ENCODE results near the gene DYRK3.
"Not testable (repeated sequence)": the region's sequence is repeated elsewhere in the genome, so short reads cannot be mapped to it uniquely, and the experiment has no call there.

DYRK3 gene

DNA sequence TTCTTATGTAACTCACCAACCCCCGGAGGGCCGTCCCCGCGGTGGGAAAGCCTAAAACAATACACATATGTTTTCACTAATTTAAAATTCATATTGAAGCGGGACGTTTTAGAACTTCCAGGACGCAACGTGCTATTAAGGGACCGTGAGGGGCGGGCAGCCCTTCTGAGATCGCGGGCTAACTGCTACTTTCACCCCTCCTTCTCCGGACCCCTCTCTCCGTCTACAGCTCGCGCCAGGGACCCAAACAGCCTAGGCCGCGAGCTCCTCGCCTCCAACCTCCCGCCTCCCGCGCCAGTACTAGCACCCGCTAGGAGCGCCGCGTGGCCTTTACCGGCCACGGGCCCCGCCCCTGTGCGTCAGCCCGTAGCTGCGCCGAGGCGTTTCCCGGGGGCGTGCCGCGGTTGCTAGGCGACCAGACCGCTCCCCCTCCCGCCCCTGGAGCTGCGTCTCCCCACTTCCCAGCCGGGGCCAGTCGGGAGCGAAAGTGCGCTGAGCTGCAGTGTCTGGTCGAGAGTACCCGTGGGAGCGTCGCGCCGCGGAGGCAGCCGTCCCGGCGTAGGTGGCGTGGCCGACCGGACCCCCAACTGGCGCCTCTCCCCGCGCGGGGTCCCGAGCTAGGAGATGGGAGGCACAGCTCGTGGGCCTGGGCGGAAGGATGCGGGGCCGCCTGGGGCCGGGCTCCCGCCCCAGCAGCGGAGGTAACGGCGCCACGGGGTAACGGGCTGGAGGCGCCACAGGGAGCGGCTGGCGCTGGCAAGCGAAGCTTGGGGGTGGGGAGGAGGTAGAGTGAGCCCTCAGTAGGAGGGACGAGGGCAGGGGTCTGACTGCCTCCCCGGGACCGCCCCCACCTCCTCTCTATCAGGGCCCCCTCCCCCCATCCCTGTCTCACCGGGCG lies at the start of gene DYRK3:
Gene DYRK3, plus strand, starts transcription at position 457 of the 898 bp plus-strand sequence. Its CDS starts 168 bp downstream, at position 625.
- DNase-seq = peak; percentile 94

DNA sequence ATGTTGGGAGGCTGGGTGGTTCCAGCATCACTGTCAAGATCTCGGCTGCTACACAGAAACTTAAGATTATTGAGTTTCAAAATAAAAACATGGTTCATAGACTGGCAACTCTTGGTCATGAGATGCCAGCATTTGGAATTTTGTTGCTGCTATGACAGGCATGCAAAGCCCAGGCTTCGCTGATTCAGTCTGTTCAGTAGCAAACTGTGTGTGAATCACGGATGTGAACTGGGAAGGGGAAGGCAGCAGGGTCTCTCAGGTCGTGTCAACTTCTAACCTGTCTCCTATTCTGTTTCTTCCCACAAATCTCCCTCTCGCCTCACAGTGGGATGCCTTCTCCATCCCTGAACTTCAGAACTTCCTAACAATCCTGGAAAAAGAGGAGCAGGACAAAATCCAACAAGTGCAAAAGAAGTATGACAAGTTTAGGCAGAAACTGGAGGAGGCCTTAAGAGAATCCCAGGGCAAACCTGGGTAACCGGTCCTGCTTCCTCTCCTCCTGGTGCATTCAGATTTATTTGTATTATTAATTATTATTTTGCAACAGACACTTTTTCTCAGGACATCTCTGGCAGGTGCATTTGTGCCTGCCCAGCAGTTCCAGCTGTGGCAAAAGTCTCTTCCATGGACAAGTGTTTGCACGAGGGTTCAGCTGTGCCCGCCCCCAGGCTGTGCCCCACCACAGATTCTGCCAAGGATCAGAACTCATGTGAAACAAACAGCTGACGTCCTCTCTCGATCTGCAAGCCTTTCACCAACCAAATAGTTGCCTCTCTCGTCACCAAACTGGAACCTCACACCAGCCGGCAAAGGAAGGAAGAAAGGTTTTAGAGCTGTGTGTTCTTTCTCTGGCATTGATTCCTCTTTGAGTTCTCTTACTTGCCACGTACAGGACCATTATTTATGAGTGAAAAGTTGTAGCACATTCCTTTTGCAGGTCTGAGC lies 48.6 kb upstream of the DYRK3 start:
- DNase-seq = no peak

DNA sequence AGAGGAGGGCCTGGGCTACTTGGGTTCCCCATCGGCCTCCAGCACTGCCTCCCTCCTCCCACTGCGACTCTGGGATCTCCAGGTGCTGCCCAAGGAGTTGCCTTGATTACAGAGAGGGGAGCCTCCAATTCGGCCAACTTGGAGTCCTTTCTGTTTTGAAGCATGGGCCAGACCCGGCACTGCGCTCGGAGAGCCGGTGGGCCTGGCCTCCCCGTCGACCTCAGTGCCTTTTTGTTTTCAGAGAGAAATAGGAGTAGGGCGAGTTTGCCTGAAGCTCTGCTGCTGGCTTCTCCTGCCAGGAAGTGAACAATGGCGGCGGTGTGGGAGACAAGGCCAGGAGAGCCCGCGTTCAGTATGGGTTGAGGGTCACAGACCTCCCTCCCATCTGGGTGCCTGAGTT lies 47.4 kb upstream of the DYRK3 start:
- DNase-seq = no peak

DNA sequence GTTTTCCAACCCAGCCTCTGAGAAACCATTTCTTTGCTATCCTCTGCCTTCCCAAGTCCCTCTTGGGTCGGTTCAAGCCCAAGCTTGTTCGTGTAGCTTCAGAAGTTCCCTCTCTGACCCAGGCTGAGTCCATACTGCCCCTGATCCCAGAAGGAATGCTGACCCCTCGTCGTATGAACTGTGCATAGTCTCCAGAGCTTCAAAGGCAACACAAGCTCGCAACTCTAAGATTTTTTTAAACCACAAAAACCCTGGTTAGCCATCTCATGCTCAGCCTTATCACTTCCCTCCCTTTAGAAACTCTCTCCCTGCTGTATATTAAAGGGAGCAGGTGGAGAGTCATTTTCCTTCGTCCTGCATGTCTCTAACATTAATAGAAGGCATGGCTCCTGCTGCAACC lies 46.8 kb upstream of the DYRK3 start:
- DNase-seq = no peak

DNA sequence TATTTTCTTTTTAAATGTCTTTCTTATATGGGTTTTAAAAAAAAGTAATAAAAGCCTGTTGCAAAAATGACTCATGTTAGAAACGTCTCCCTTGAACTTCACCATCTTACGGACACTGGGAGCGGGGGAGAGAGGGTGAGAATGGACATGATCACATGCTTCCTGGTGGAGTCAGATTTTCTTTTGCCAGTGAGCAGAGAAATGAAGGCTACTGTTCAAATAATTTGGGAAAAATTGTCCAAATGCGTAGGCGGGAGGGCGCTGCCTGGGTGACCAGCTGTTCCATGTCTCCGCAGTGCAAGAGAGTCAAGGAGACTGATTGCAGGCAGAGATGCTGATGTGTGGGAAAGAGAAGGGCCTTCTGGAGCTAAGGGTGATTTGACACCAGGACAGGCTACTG lies 46.1 kb upstream of the DYRK3 start:
- no peak for DNase-seq

DNA sequence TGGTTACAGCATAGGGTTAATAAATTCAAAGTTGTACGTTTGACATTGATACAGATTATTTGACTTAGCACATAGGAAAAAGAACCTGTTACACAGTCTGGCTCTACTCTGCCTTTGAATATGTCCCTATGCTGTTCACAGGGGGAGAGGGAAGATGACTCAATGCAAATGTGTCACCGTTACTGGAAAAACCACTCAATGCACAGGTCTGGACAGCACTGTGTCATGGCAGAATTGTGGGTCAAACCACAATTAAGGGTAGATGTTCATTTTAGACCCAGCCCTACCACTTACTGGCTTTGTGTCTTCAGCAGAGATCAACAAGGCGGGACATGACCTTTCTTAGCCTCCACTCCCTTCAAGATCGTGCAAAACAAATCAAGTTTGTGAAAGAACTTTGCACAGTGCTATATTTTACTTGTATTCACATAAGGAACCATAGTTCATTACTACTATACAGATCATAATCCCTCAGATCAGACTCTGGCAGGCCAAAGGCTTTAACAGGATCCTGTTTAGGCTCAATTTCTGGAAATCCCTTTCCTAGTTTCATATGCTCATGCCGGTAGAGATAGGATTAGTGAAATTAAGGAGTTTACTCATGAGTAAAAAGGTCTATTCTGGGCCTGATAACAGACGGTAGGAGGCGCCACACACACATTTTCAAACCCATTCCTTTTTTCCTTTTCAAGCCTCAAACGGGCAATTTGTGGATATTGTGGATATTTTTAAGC lies 45.1 kb upstream of the DYRK3 start:
- no peak for DNase-seq

DNA sequence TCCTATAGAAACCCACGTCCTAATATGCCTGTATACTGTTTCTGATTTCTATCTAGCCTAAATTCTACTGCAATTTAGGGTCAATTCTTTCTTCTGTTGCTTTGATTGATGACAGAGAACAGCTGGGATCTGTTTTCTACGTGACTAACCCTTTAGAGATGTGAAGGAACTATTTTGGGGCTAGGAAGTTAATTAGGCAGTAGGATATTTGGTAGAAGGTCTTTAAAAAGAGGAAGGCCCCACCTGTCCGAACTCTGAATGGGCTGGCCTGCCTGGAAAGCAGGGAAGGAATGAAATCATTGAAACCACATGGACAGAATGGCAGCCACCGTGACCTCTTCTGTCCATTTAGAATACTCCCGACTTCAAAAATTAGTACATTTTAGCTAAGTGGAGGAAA lies 44.1 kb upstream of the DYRK3 start:
- no peak for DNase-seq

DNA sequence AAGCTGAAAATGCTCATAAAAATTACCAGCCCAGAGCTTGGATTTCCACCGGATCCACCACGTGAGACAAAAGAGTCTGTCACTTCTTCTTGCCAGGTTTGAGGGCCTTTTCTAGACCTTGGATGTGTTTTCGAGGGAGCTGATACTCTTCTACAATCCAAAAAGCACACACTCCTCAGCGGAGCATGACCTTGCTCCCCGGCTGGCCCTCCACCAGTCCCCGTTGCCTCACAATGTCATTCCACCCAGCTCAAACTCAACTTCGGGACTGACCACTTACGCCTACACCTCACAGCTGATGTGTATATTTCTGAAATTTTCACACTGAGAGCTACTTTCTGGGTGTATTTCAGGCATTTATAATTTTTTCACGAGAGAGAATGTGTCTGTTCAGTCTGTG lies 43.6 kb upstream of the DYRK3 start:
- no peak for DNase-seq

DNA sequence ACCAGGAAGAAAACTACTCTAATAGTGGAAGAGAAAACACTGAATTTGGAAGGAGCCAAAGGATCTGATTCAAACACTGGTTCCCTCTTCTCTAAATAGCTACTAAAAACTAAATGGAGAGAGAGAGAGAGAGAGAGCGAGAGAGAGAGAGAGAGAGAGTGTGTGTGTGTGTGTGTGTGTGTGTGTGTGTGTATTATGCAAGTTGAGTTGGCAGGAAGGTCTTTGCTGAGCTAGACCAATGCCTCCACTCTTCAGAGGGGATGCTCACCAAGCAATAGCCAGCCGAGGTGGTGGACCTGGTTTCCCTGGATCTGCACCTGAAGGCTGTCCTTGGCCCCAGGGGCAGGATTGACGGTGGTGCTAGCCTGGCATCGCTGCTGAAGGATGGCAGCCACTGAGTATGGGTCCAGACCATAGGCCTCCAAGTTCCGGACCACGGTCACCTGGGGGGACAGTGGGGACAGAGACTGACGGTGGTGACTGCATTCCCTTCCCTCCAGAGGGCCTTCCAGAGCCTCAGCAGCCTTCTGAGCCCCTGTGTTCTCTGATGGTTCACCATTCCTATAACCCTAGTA lies 41.9 kb upstream of the DYRK3 start:
- no peak for DNase-seq

DNA sequence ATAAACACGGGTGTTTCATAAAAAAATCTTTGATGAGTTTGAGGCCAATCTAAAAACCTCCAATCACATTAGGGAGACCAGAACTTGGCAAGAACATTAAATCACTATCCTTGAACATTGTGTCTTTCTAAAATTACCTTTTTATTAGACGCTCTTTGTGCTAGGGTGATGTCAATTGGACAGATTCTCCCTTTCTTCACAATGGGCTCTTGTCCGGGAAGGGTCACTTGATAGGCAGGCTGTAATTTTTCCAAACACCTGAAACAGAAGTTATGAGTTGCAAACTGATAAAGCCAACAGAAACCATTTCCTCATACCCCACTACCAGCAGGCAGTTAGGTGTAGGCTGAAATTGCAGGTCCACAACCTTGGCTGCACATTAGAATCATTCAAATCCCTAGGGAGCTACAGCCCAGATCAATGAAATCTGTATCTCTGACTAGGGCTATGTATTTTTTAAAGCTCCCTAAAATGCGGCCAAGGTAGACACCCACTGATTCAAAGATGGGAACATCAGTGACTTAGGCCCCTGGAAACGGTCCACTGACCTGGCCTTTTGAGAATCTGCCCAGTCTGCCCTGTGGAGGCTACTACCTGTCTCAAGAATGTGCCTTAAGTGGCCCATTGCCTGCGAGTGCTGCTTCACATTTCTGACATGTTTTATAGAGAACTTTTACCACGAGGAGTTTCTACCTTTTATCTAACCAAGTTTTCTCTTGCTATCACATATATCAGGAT lies 39.6 kb upstream of the DYRK3 start:
- DNase-seq = no peak

DNA sequence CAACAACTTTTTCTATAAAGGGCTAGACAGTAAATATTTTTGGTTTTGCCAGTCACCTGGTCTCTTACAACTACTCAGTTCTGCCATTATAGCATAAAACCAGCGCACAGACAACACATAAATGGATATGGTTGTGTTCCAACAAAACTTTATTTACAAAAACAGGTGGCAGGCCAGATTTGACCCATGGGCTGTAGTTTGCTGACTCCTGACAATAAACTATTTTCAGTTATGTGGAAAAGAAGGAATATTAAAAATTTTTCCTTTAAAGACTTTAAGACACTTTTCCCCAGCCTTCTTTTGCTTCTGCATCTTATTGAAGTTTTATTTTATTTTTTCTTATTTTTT lies 39.0 kb upstream of the DYRK3 start:
- no peak for DNase-seq

DNA sequence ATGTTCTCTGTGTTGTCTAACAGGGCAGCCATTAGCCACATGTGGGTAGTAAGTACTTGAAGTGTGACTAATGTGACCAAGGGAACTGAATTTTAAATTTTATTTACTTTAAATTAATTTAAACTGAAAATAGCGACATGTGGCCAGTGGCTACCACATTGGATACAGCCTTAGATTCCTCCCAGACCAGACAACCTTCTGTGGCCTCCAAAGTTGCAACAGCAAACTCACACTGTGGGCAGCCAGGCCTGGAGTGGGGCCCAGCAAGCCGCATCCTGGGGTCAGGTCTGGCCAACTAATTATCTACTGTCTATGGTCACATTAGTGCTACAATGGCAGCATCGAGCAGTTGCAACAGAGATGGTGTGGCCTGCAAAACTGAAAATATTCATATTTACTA lies 34.8 kb upstream of the DYRK3 start:
- DNase-seq = peak; percentile 50

DNA sequence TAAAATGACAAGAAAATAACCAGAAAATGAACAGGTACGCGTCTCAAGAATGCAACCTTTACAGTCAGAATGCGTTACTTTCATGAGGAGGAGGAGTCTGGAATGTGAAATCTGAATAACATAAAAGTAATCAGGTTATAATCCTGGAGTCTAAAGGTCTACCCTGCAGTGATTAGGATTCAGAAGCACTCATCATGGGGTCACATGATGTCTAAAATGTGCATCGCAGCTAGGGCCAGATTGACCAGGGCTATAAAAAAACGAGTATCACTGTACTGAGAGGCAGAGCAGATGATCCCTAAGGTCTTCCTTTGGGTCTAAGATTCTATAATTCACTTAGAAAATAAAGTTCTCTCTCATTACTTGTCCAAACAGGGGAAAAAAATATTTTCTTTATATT lies 30.5 kb upstream of the DYRK3 start:
- DNase-seq = no peak

DNA sequence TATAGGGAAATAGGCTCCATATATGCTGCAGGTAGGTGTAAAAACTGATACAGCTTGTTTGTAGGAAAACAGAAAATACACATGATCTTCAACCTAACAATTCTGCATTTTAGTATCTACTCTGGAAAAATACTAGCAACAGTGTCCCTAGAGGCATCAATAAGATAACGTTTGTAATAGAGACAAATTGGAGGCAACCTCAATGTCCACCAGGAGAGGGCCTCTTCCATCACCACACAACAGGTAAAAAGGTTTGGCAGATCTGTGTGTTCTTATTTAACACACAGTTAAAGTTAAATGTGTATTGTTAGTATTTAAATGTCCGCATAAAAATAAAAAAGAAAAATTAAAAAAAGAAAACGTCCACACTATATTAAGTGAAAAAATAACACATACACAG lies 28.5 kb upstream of the DYRK3 start:
- DNase-seq = no peak

DNA sequence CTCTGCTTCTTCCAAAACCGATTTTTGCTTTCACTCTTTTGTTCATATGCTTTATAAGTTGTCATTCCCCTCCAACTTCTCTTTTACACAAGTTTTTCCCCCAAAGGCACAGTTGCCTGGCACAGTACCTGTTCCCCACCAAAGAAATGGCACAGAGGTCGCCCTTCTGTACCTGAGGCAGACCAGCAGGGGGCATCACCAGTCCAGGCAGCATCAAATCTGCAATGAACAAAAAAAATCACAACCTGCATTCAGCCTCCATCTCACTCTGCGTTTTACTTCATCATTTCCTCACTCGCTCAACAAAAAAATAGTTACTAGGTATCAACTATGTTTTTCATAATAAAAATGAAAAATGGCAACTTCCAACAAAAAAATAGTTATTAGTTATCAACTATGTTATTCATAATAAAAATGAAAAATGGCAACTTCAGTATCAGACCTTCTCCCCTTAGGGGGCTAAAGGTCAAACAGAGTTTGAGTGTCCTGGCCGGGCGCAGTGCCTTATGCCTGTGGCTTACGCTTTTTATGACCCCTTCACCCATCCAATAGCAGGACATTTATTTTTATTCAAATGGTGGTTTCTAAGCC lies 27.1 kb upstream of the DYRK3 start:
- DNase-seq = no peak

DNA sequence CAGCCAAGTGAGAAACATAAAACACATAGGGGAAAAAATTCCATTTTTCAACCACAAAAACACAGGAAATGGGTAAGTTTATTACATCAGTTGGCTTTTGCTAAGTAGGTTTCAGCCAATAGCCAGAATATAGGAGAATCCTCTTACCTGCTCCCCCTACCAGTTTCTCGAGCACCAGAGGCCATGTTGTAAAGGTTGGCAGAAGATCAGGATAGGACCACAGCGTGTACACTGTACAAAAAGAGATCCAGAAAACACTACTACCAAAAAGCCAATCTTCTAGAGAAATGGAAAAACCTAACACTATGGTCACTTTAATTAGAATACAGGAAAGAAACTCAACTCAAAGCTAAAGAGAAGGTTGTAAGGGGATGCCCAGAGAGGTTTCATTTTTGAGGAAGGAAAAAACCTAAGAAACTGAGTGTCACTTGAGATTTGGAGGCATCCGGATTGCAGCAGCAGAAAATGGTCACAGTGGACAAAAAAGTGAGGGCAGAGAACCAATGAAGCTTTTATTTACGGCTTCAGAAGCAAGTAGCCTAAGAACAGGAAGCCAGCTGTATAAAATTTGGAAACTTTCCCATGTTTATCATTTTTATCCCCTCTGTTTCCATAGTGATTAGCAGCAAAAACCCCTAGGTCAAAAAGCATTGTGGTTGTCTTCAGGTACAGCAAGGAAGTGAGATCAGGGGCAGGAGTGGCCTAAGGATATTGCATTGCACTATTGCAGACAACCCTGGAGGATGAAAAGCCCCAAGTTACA lies 25.9 kb upstream of the DYRK3 start:
- DNase-seq = no peak

DNA sequence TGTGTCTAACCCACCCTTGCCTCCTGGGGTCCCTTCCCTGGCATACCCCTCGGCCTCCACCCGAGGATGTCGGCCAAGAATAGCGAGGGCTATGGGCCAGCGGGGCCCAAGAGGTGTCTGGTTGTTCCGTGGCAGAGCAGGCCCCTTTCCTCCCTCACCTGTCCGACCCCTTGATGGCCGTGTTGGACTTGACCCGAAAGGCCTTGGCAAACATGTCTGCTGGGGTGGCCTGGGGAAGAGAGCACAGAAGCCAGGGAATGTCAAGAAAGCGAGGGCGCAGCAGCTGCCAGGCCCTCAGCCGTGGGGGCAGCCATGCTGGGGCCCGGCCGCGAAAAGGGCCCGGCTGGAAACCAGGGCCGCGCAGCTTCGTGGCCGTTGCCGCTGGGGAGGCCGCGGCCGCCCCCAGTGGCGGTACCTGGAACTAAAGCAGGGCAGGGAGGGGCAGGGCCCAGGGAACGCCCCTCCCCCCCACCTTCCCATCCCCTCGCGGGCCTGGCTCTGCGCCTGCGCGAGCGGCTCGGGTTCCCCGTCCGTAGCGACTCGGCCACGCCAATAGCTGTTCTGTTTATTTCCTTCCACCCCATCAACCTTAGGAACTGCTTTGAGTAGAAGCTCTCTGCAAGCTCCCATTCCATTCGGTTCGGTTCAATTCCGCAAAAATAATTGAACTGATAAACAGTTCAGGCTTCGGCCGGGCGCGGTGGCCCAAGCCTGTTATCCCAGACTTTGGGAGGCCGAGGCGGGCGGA lies 23.0 kb upstream of the DYRK3 start, which contains the start of gene EIF2D:
Gene EIF2D, minus strand, starts transcription at position 337 of the 748 bp plus-strand sequence. Its CDS starts 123 bp downstream, at position 214.
- peak; percentile 97 for DNase-seq

DNA sequence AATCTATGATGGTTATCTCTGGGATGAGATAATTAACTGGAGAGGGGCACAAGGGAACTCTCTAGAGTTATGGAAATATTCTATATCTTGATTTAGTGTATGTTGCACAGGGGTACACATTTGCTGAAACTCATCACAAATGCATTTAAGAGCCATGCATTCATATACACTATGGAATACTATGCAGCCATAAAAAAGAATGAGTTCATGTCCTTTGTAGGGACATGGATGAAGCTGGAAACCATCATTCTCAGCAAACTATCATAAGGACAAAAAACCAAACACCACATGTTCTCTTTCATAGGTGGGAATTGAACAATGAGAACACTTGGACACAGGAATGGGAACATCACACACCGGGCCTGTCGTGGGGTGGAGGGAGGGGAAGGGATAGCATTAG lies 8.9 kb upstream of the DYRK3 start:
- not testable (repeated sequence) for DNase-seq

DNA sequence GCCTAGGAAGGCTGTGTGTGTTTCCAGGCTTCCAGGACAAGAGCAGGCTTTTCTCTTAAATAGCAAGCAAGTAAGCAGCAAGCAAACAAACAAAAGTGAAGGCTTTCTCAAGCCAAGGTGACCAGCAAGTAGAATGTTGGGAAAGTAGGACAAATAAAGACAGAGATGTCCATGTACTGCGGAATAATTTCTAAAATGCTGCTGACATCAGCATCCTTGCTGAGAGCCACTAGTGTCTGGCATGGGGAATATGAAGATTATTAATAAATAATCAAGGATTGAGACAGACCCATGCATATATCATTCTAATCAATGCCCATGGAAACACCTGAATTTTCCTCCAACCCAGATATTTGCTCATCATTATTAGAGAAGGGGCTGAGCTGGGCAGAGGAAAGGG lies 6.4 kb upstream of the DYRK3 start:
- DNase-seq = no peak

DNA sequence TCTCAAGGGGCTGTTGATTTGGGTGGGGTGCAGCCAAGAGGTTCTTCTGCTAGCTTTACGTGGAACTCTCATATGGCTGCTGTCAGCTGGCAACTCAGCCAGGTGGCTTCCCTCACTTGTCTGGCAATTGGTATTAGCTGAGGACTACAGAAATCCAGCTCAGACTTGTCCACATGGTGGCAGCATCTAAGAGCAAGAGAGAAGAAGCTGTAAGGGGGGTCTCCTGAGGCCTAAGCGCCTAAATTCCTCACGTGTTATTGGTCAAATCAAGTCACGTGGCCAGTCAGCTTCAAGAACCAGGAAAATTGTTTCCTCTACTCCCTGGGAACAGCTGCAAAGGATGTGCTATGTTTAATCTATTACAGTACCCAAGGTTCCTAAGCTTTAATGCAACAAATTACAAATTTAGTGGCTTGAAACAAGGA lies 4.2 kb upstream of the DYRK3 start:
- peak; percentile 81 for DNase-seq

Measured in right hindlimb (tissue), 1 donor.